GM23338 (cell line): ENCODE data around the gene YBX2. TPM values are rescaled to one million over a fixed set of nuclear protein-coding genes. Genes with fewer than 3 reads are reported as not detected.

ENCODE experiments used
- ATAC-seq: fragments of 200-7000 bp; cut with Tn5 transposase; 3 replicates; pipeline ENCODE4 v1.9.1; 2020
- DNase-seq: peaks from one replicate; pipeline ENCODE4 v3.0.0-alpha.2; 2015; ENCODE audit warnings: low spot score
- H2AFZ ChIP-seq: fragments of 200-600 bp; sonication (generic); 2 replicates; pipeline ENCODE4 v1.8.0; 2016; ENCODE audit warnings: antibody characterized with exemption, mild to moderate bottlenecking, moderate library complexity
- H3F3A ChIP-seq: fragments of 200-600 bp; sonication (generic); replicated peaks from 2 replicates; pipeline ENCODE4 v1.8.0; 2017; ENCODE audit warnings: antibody characterized with exemption, mixed run types, low read depth
- H3K27ac ChIP-seq: fragments of 200-600 bp; sonication (generic); 2 replicates; pipeline ENCODE4 v1.6.1; 2016; ENCODE audit warnings: low read depth
- H3K27me3 ChIP-seq: fragments of 200-600 bp; sonication (generic); 2 replicates; pipeline ENCODE4 v1.8.0; 2016; ENCODE audit warnings: mild to moderate bottlenecking, mixed run types, moderate library complexity; ENCODE audit not compliant: insufficient read depth
- H3K36me3 ChIP-seq: fragments of 200-600 bp; sonication (generic); 2 replicates; pipeline ENCODE4 v1.8.0; 2016; ENCODE audit warnings: mild to moderate bottlenecking; ENCODE audit not compliant: insufficient read depth
- H3K4me1 ChIP-seq: fragments of 200-600 bp; sonication (generic); 2 replicates; pipeline ENCODE4 v1.8.0; 2016; ENCODE audit warnings: mild to moderate bottlenecking, moderate library complexity; ENCODE audit not compliant: insufficient read depth
- H3K4me2 ChIP-seq: fragments of 200-600 bp; sonication (generic); 2 replicates; pipeline ENCODE4 v1.7.1; 2017; ENCODE audit warnings: mixed run types
- H3K4me3 ChIP-seq: fragments of 200-600 bp; sonication (generic); 2 replicates; pipeline ENCODE4 v1.6.1; 2016; ENCODE audit warnings: mixed run types
- H3K79me2 ChIP-seq: fragments of 200-600 bp; sonication (generic); replicated peaks from 2 replicates; pipeline ENCODE4 v1.8.0; 2017; ENCODE audit warnings: mild to moderate bottlenecking; ENCODE audit not compliant: insufficient read depth
- H3K9me2 ChIP-seq: fragments of 200-600 bp; sonication (generic); 2 replicates; pipeline ENCODE4 v1.8.0; 2017; ENCODE audit not compliant: insufficient read depth
- H4K20me1 ChIP-seq: fragments of 200-600 bp; sonication (generic); replicated peaks from 2 replicates; pipeline ENCODE4 v1.8.0; 2017; ENCODE audit warnings: mild to moderate bottlenecking; ENCODE audit not compliant: insufficient read depth
- H3K27ac Mint-ChIP-seq: 2 replicates; pipeline ENCODE4 v1.8.0; 2020; ENCODE audit warnings: inconsistent platforms, mild to moderate bottlenecking, moderate library complexity, mixed read lengths
- H3K27me3 Mint-ChIP-seq: 3 replicates; pipeline ENCODE4 v1.8.0; 2022; ENCODE audit warnings: low read depth, mild to moderate bottlenecking, moderate library complexity, mixed read lengths, inconsistent platforms; ENCODE audit not compliant: insufficient read depth, poor library complexity
- H3K36me3 Mint-ChIP-seq: 3 replicates; pipeline ENCODE4 v1.8.0; 2021; ENCODE audit warnings: low read depth, mild to moderate bottlenecking, inconsistent platforms, moderate library complexity, mixed read lengths
- H3K4me1 Mint-ChIP-seq: 3 replicates; pipeline ENCODE4 v1.8.0; 2020; ENCODE audit warnings: mild to moderate bottlenecking, inconsistent platforms, mixed read lengths
- H3K4me3 Mint-ChIP-seq: 3 replicates; pipeline ENCODE4 v1.8.0; 2021; ENCODE audit warnings: moderate library complexity, mild to moderate bottlenecking, inconsistent platforms, mixed read lengths
- H3K9me3 Mint-ChIP-seq: 3 replicates; pipeline ENCODE4 v1.8.0; 2020; ENCODE audit warnings: moderate library complexity, mild to moderate bottlenecking, inconsistent platforms, mixed read lengths
- CREB1 ChIP-seq: fragments of 250-450 bp; sonication (Bioruptor Pico); IDR thresholded peaks from 2 replicates; pipeline ENCODE4 v1.5.0; 2020; ENCODE audit warnings: low read depth, mild to moderate bottlenecking, moderate library complexity
- EZH2 ChIP-seq: fragments of 200-600 bp; sonication (generic); IDR thresholded peaks from one replicate; pipeline ENCODE4 v1.8.0; 2017; ENCODE audit warnings: antibody characterized with exemption, mild to moderate bottlenecking, low read depth; ENCODE audit not compliant: unreplicated experiment
- EZH2phosphoT487 ChIP-seq: fragments of 200-600 bp; sonication (generic); IDR thresholded peaks from one replicate; pipeline ENCODE4 v1.8.1; 2018; ENCODE audit warnings: antibody characterized with exemption; ENCODE audit not compliant: unreplicated experiment
- JUNB ChIP-seq: IDR thresholded peaks from one replicate; pipeline ENCODE4 v1.6.1; 2016; ENCODE audit warnings: antibody characterized with exemption; ENCODE audit not compliant: unreplicated experiment
- NANOG ChIP-seq: IDR thresholded peaks from 2 replicates; pipeline ENCODE4 v1.6.1; 2016; ENCODE audit warnings: antibody characterized with exemption, borderline replicate concordance
- POLR2AphosphoS5 ChIP-seq: IDR thresholded peaks from 2 replicates; pipeline ENCODE4 v1.6.1; 2016; ENCODE audit warnings: antibody characterized with exemption, low read depth
- REST ChIP-seq: IDR thresholded peaks from one replicate; pipeline ENCODE4 v1.6.1; 2018; ENCODE audit warnings: antibody characterized with exemption; ENCODE audit not compliant: unreplicated experiment
- STAT1 ChIP-seq: IDR thresholded peaks from one replicate; pipeline ENCODE4 v1.6.1; 2016; ENCODE audit warnings: antibody characterized with exemption; ENCODE audit not compliant: unreplicated experiment
- ZNF114 ChIP-seq: fragments of 250-450 bp; sonication (Bioruptor Pico); IDR thresholded peaks from 2 replicates; pipeline ENCODE4 v1.5.0; 2020; ENCODE audit warnings: mild to moderate bottlenecking, moderate library complexity
- ZNF331 ChIP-seq: fragments of 250-450 bp; sonication (Bioruptor Pico); IDR thresholded peaks from 2 replicates; pipeline ENCODE4 v1.5.0; 2020; ENCODE audit warnings: low read depth, mild to moderate bottlenecking, moderate library complexity
- ZNF462 ChIP-seq: fragments of 250-450 bp; sonication (Bioruptor Pico); IDR thresholded peaks from 2 replicates; pipeline ENCODE4 v1.5.0; 2020; ENCODE audit warnings: mild to moderate bottlenecking, moderate library complexity
- polyA plus RNA-seq: library from polyadenylated mRNA; unstranded; fragments of >200 nt; fragmentation: Nextera tagmentation; extraction: Ambion mirVana; gene quantifications from 2 replicates; pipeline ENCODE4 v1.2.1, GENCODE V29; 2016
- total RNA-seq: library from RNA; depleted of rRNA; stranded (reverse); fragments of >200 nt; shearing (Covaris generic); gene quantifications from 2 replicates; pipeline ENCODE4 v1.2.3, GENCODE V29; 2014
- TF ChIP-seq, protein P1 (sequence below): IDR thresholded peaks from 2 replicates; pipeline ENCODE4 v1.6.1; 2016; ENCODE audit warnings: antibody characterized with exemption
- TF ChIP-seq, protein P2 (sequence below), 2 experiments: fragments of 200-600 bp in 1 of 2; sonication (generic) in 1 of 2; conservative IDR thresholded peaks; 2 replicates each; pipeline versions ENCODE4 v1.5.1 to v1.6.1; 2016 to 2017; ENCODE audit warnings: antibody characterized with exemption in 2 of 2, low read depth in 2 of 2, mild to moderate bottlenecking in 2 of 2, moderate library complexity in 1 of 2

Gene YBX2
- total and polyA plus RNA-seq, 2 experiments from 2014 or later, result 22.5 to 36.5 TPM

GRCh38 chr17:7313890-7314718 lies 19.7 kb upstream of the YBX2 start:
- Histone ChIP-seq H3F3A (peaks cover 73% of the 10 kb centered on the region), H3K27me3 (no peaks in the 10 kb centered on the region), H3K4me2 (peak overlapping the region; percentile 99), H3K27ac (peak overlapping the region; percentile 84), H4K20me1 (peaks cover 41% of the 10 kb centered on the region), H3K36me3 (peaks cover 44% of the 10 kb centered on the region), H3K4me1 (peaks cover 25% of the 10 kb centered on the region; the same call in 1 of the 2 replicates), H3K79me2 (peaks cover 32% of the 10 kb centered on the region), H3K9me2 (no peaks in the 10 kb centered on the region), H2AFZ (no peak overlapping the region), H3K4me3 (peak overlapping the region; percentile 94)
- H3K36me3 Mint-ChIP-seq, result peaks cover 86% of the 10 kb centered on the region
- H3K4me1 Mint-ChIP-seq, result peaks cover 53% of the 10 kb centered on the region
- peaks cover 33% of the 10 kb centered on the region for H3K27me3 Mint-ChIP-seq
- no peak for TF ChIP-seq ZNF462 (CRISPR knock-in tag)
- no peak for TF ChIP-seq REST
- TF ChIP-seq ZNF114 (CRISPR knock-in tag), result no peak
- TF ChIP-seq, protein P1, sequence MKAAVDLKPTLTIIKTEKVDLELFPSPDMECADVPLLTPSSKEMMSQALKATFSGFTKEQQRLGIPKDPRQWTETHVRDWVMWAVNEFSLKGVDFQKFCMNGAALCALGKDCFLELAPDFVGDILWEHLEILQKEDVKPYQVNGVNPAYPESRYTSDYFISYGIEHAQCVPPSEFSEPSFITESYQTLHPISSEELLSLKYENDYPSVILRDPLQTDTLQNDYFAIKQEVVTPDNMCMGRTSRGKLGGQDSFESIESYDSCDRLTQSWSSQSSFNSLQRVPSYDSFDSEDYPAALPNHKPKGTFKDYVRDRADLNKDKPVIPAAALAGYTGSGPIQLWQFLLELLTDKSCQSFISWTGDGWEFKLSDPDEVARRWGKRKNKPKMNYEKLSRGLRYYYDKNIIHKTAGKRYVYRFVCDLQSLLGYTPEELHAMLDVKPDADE, result no peak
- TF ChIP-seq JUNB, result no peak
- TF ChIP-seq NANOG, result no peak
- no peak for TF ChIP-seq CREB1
- TF ChIP-seq POLR2AphosphoS5, result no peak
- TF ChIP-seq ZNF331 (CRISPR knock-in tag), result no peak
- TF ChIP-seq, protein P2, sequence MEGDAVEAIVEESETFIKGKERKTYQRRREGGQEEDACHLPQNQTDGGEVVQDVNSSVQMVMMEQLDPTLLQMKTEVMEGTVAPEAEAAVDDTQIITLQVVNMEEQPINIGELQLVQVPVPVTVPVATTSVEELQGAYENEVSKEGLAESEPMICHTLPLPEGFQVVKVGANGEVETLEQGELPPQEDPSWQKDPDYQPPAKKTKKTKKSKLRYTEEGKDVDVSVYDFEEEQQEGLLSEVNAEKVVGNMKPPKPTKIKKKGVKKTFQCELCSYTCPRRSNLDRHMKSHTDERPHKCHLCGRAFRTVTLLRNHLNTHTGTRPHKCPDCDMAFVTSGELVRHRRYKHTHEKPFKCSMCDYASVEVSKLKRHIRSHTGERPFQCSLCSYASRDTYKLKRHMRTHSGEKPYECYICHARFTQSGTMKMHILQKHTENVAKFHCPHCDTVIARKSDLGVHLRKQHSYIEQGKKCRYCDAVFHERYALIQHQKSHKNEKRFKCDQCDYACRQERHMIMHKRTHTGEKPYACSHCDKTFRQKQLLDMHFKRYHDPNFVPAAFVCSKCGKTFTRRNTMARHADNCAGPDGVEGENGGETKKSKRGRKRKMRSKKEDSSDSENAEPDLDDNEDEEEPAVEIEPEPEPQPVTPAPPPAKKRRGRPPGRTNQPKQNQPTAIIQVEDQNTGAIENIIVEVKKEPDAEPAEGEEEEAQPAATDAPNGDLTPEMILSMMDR (conservative IDR thresholded peaks at IDR 0.05; ENCODE audit: low read depth in 2 of 2), result no peak
- no peak for TF ChIP-seq EZH2phosphoT487
- TF ChIP-seq EZH2, result no peak
- TF ChIP-seq STAT1, result no peak
- DNase-seq (no peak), ATAC-seq (no peak)
- H3K27ac Mint-ChIP-seq, result peak overlapping the region; percentile 87
- H3K9me3 Mint-ChIP-seq, result peaks cover 4% of the 10 kb centered on the region; the same call in 1 of the 3 replicates
- H3K4me3 Mint-ChIP-seq, result peak overlapping the region; percentile 87
